ENCODE data around the gene OR1M1. TPM values are rescaled to one million over a fixed set of nuclear protein-coding genes. Genes with fewer than 3 reads are reported as not detected.

Gene OR1M1
- total RNA-seq, 2 donors from 2014 or later = not detected

DNA sequence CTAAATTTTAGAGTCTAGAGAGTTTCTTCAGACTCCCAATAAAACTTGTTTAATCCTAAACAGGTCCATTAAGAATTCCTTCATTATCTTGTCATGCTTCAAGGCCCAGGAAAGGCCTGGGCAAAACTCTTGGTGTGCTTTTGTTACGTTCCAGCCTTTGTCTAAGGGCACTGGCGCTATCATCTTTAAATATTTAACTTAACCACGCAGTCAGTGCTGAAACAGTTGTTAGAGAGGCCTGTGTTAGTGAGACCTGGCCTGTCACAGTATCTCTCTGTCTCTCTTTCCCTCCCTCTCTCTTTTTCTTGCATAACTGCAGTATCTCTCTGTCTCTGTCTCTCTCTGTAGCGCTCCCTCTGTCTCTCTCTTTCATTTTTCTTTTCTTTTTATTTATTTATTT, 8.2 kb upstream of the OR1M1 start:
- Histone ChIP-seq H3K4me1 (peaks cover 0 to 10% of the 10 kb centered on the region in 2 donors), H3K9me3 (no peaks in the 10 kb centered on the region), H3K27ac (no peak overlapping the region), H3K36me3 (no peaks in the 10 kb centered on the region), H3K27me3 (no peaks in the 10 kb centered on the region), H3K4me3 (no peak overlapping the region)
- DNase-seq (ENCODE audit: low spot score) = no peak
- TF ChIP-seq, protein P1, sequence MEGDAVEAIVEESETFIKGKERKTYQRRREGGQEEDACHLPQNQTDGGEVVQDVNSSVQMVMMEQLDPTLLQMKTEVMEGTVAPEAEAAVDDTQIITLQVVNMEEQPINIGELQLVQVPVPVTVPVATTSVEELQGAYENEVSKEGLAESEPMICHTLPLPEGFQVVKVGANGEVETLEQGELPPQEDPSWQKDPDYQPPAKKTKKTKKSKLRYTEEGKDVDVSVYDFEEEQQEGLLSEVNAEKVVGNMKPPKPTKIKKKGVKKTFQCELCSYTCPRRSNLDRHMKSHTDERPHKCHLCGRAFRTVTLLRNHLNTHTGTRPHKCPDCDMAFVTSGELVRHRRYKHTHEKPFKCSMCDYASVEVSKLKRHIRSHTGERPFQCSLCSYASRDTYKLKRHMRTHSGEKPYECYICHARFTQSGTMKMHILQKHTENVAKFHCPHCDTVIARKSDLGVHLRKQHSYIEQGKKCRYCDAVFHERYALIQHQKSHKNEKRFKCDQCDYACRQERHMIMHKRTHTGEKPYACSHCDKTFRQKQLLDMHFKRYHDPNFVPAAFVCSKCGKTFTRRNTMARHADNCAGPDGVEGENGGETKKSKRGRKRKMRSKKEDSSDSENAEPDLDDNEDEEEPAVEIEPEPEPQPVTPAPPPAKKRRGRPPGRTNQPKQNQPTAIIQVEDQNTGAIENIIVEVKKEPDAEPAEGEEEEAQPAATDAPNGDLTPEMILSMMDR (IDR thresholded peaks at IDR 0.05) = no peak

DNA sequence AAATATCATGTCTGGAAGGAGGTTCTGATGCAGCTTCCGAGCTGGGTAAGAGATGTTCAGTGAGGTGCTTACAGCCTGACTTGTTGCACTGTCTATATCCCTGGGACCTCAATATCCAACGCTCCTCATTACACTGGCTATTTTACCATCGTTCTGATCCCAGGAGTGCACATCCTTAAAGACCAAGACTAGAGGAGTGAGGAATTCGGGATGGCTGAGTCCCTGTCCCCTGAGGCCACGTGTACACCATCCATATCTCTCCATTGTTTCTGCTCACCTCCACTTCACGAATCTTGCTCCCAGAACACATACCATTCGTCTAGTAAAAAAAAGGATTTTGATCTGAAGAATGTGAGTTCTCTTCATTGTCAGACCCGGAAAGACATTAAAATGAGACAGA, 20.5 kb downstream of the OR1M1 start, which contains the start of gene OR7G2:
Gene OR7G2 (minus strand): TSS at position 101 of the 400 bp plus-strand sequence. CDS start 4,232 bp downstream, outside the sequence.
- no peaks in the 10 kb centered on the region for H3K36me3 ChIP-seq
- TF ChIP-seq, protein P1 (IDR thresholded peaks at IDR 0.05) = no peak
- H3K4me1 ChIP-seq = no peaks in the 10 kb centered on the region
- H3K4me3 ChIP-seq = no peak within 1 kb of the TSS
- no peak for DNase-seq (ENCODE audit: low spot score)
- H3K9me3 ChIP-seq = no peaks in the 10 kb centered on the region
- no peak within 1 kb of the TSS for H3K27ac ChIP-seq
- H3K27me3 ChIP-seq = no peaks in the 10 kb centered on the region

DNA sequence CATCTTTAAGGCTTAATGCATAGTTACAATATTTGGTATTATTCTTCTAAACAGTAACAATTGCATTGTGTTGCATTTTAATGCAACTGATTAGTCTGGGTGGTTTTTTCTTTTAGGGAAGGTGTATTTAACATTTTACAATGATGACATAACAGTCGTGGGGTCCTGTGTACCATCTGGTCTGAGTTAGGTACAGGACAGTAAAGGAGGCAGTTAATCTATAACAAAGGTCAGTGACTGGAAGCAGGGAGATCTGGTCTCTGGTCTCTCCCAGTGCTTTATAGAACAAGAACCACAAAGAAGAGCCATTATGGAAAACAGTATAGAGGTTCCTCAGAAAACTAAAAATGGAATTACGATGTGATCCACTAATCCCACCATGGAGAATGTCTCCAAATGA, 23.1 kb downstream of the OR1M1 start:
- DNase-seq (ENCODE audit: low spot score) = no peak
- H3K27ac ChIP-seq = no peak overlapping the region
- H3K4me3 ChIP-seq = no peak overlapping the region
- no peaks in the 10 kb centered on the region for H3K27me3 ChIP-seq
- no peaks in the 10 kb centered on the region for H3K9me3 ChIP-seq
- H3K36me3 ChIP-seq = no peaks in the 10 kb centered on the region
- TF ChIP-seq, protein P1 (IDR thresholded peaks at IDR 0.05) = no peak
- H3K4me1 ChIP-seq = no peaks in the 10 kb centered on the region

DNA sequence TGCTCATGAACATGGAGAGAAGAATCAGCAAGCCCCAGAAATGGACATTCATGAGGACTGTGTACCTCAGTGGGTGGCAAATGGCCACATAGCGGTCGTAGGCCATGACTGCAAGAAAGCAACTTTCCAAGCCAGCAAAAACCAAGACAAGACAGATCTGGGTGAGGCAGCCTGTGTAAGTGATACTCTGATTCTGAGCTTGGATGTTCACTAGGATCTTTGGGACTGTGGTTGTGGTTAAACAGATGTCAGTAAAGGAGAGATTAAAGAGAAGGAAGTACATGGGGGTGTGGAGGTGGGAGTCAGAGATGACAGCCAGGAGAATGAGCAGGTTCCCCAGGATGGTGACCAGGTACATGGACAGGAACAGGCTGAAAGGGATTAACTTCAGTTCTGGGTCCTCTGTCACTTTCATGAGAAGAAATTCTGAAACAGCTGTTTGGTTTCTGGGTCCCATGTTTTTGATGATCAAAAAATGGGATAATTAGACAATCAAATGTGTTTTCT, 28.5 kb downstream of the OR1M1 start, which contains the start of gene OR7G1:
Gene OR7G1 (minus strand): TSS at position 457 of the 507 bp plus-strand sequence. CDS start 0 bp downstream, at position 457.
- TF ChIP-seq, protein P1 (IDR thresholded peaks at IDR 0.05) = no peak
- Histone ChIP-seq H3K27me3 (no peaks in the 10 kb centered on the region), H3K9me3 (no peaks in the 10 kb centered on the region), H3K27ac (no peak within 1 kb of the TSS), H3K4me3 (no peak within 1 kb of the TSS), H3K36me3 (no peaks in the 10 kb centered on the region), H3K4me1 (no peaks in the 10 kb centered on the region)
- DNase-seq (ENCODE audit: low spot score) = no peak

DNA sequence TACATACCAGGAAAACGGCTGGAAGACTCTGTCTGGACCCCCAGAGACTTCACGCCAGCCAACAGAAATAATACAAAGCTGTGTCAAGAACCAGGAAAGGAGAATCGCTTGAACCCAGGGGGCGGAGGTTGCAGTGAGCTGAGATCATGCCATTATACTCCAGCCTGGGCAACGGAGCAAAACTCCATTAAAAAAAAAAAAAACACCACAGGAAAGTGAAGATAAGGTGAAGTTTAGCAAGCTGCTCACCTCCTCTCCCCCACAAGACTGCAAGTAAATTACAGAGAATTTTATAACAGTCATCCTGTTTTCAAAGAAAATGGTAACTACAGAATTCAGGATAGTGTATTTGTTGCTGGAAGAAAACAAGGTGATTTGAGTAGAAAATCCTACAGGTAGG, 29.7 kb downstream of the OR1M1 start:
- no peak for DNase-seq (ENCODE audit: low spot score)
- H3K27me3 ChIP-seq = no peaks in the 10 kb centered on the region
- no peaks in the 10 kb centered on the region for H3K36me3 ChIP-seq
- TF ChIP-seq, protein P1 (IDR thresholded peaks at IDR 0.05) = no peak
- no peak overlapping the region for H3K4me3 ChIP-seq
- no peaks in the 10 kb centered on the region for H3K4me1 ChIP-seq
- H3K9me3 ChIP-seq = no peaks in the 10 kb centered on the region
- H3K27ac ChIP-seq = no peak overlapping the region

DNA sequence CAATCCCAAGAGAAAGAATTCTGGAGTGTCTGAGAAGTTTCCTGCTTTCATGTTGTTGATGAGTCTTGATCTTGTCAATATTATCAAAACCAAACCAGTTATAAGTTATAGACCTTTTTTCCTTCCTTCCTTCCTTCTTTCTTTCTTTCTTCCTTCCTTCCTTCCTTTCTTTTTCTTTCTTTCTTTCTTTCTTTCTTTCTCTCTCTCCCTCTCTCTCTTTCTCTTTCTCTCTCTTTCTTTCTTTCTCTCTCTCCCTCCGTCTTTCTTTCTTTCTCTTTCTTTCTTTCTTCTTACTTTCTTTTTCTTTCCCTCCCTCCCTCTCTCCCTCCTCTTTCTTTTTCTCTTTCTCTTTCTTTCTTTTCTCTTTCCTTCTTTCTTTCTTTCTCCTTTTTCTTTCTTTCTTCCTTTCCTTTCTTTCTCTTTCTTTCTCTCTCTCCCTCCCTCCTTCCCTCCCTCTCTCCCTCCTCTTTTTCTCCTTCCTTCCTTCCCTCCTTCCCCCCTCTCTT, 40.1 kb downstream of the OR1M1 start, which contains the start of gene OR7G3:
Gene OR7G3 (minus strand): TSS at position 51 of the 506 bp plus-strand sequence. CDS start 0 bp downstream, at position 51.
- no peak for DNase-seq (ENCODE audit: low spot score)
- H3K4me3 ChIP-seq = no peak within 1 kb of the TSS
- TF ChIP-seq, protein P1 (IDR thresholded peaks at IDR 0.05) = no peak
- H3K9me3 ChIP-seq = no peaks in the 10 kb centered on the region
- H3K4me1 ChIP-seq = no peaks in the 10 kb centered on the region
- no peak within 1 kb of the TSS for H3K27ac ChIP-seq
- H3K36me3 ChIP-seq = no peaks in the 10 kb centered on the region
- H3K27me3 ChIP-seq = no peaks in the 10 kb centered on the region
